H9 (cell line): ENCODE measurements around the gene CCDC60. TPM values are rescaled to one million over a fixed set of nuclear protein-coding genes. Genes with fewer than 3 reads are reported as not detected.

Experiments used
- DNase-seq: peaks from one replicate; pipeline ENCODE4 v3.0.0-alpha.2; 2017
- H2AFZ ChIP-seq: one replicate; pipeline ENCODE4 v1.6.1; 2013; ENCODE audit warnings: mild to moderate bottlenecking, low read length, control low read depth, moderate library complexity
- H2AK5ac ChIP-seq: 2 replicates; pipeline ENCODE4 v1.6.1; 2013; ENCODE audit warnings: low read length, control low read depth, mixed read lengths; ENCODE audit not compliant: insufficient read length
- H2BK120ac ChIP-seq: one replicate; pipeline ENCODE4 v1.6.1; 2013; ENCODE audit warnings: low read depth, mild to moderate bottlenecking, low read length, control low read depth, inconsistent platforms; ENCODE audit not compliant: poor library complexity, severe bottlenecking
- H2BK12ac ChIP-seq: 2 replicates; pipeline ENCODE4 v1.6.1; 2013; ENCODE audit warnings: low read length, control low read depth, mixed read lengths, low read depth; ENCODE audit not compliant: insufficient read length
- H2BK15ac ChIP-seq: 2 replicates; pipeline ENCODE4 v1.6.1; 2013; ENCODE audit warnings: low read depth, low read length, control low read depth
- H2BK20ac ChIP-seq: one replicate; pipeline ENCODE4 v1.6.1; 2013; ENCODE audit warnings: low read depth, mild to moderate bottlenecking, low read length, control low read depth, inconsistent platforms; ENCODE audit not compliant: poor library complexity, severe bottlenecking
- H2BK5ac ChIP-seq: 2 replicates; pipeline ENCODE4 v1.6.1; 2013; ENCODE audit warnings: low read length, control low read depth, mixed read lengths; ENCODE audit not compliant: insufficient read length
- H3K14ac ChIP-seq: 2 replicates; pipeline ENCODE4 v1.6.1; 2013; ENCODE audit warnings: low read length, control low read depth; ENCODE audit not compliant: insufficient read depth
- H3K18ac ChIP-seq: 2 replicates; pipeline ENCODE4 v1.6.1; 2013; ENCODE audit warnings: low read depth, mild to moderate bottlenecking, mixed read lengths, low read length, control low read depth; ENCODE audit not compliant: insufficient read length
- H3K23ac ChIP-seq: 2 replicates; pipeline ENCODE4 v1.6.1; 2013; ENCODE audit warnings: low read length, control low read depth, mixed read lengths, low read depth; ENCODE audit not compliant: insufficient read length
- H3K23me2 ChIP-seq: 2 replicates; pipeline ENCODE4 v1.6.1; 2013; ENCODE audit warnings: low read depth, mild to moderate bottlenecking, mixed read lengths, low read length, control low read depth; ENCODE audit not compliant: insufficient read length, poor library complexity, severe bottlenecking
- H3K27ac ChIP-seq: 2 replicates; pipeline ENCODE4 v1.5.1; 2013; ENCODE audit warnings: low read length, control low read depth, mixed read lengths, low read depth; ENCODE audit not compliant: insufficient read length
- H3K27me3 ChIP-seq: 2 replicates; pipeline ENCODE4 v1.6.1; 2013; ENCODE audit warnings: low read length, control low read depth, inconsistent platforms; ENCODE audit not compliant: insufficient read depth
- H3K4ac ChIP-seq: 2 replicates; pipeline ENCODE4 v1.6.1; 2013; ENCODE audit warnings: low read depth, mild to moderate bottlenecking, control low read depth, inconsistent platforms, low read length, moderate library complexity
- H3K4me1 ChIP-seq: 2 replicates; pipeline ENCODE4 v1.6.1; 2013; ENCODE audit warnings: low read length, control low read depth, inconsistent platforms; ENCODE audit not compliant: insufficient read depth
- H3K4me2 ChIP-seq: 2 replicates; pipeline ENCODE4 v1.6.1; 2013; ENCODE audit warnings: low read length, control low read depth, mixed read lengths; ENCODE audit not compliant: insufficient read length, insufficient read depth
- H3K56ac ChIP-seq: 2 replicates; pipeline ENCODE4 v1.6.1; 2013; ENCODE audit warnings: low read depth, mild to moderate bottlenecking, mixed read lengths, low read length, control low read depth; ENCODE audit not compliant: insufficient read length
- H3K79me1 ChIP-seq: 2 replicates; pipeline ENCODE4 v1.6.1; 2013; ENCODE audit warnings: low read depth, mild to moderate bottlenecking, moderate library complexity, low read length, control low read depth, inconsistent platforms; ENCODE audit not compliant: insufficient read depth, poor library complexity, severe bottlenecking
- H3K79me2 ChIP-seq: 2 replicates; pipeline ENCODE4 v1.6.1; 2013; ENCODE audit warnings: low read length, control low read depth, inconsistent platforms; ENCODE audit not compliant: insufficient read depth
- H3K9ac ChIP-seq: 2 replicates; pipeline ENCODE4 v1.6.1; 2013; ENCODE audit warnings: low read length, control low read depth, mixed read lengths; ENCODE audit not compliant: insufficient read length; ENCODE audit errors: extremely low read depth
- H3K9me3 ChIP-seq: one replicate; pipeline ENCODE4 v1.6.1; 2013; ENCODE audit warnings: low read depth, low read length, inconsistent platforms; ENCODE audit not compliant: control insufficient read depth
- H3T11ph ChIP-seq: one replicate; pipeline ENCODE4 v1.6.1; 2013; ENCODE audit warnings: mild to moderate bottlenecking, low read length, control low read depth, inconsistent platforms
- H4K20me1 ChIP-seq: one replicate; pipeline ENCODE4 v1.6.1; 2013; ENCODE audit not compliant: control insufficient read depth, insufficient read length, insufficient read depth
- H4K5ac ChIP-seq: 2 replicates; pipeline ENCODE4 v1.6.1; 2013; ENCODE audit warnings: low read depth, mild to moderate bottlenecking, mixed read lengths, low read length, control low read depth; ENCODE audit not compliant: insufficient read length
- H4K8ac ChIP-seq: replicated peaks from 2 replicates; pipeline ENCODE4 v1.6.1; 2013; ENCODE audit warnings: low read length, control low read depth, mixed read lengths, low read depth; ENCODE audit not compliant: insufficient read length
- H4K91ac ChIP-seq: 2 replicates; pipeline ENCODE4 v1.6.1; 2013; ENCODE audit warnings: low read depth, mild to moderate bottlenecking, moderate library complexity, mixed read lengths, low read length, control low read depth; ENCODE audit not compliant: insufficient read length
- H3K27ac Mint-ChIP-seq, 3 experiments: 2 replicates in 2 of 3; 3 replicates in 1 of 3; pipeline ENCODE4 v1.8.0; 2020 to 2021; ENCODE audit warnings: mixed read lengths in 3 of 3, mild to moderate bottlenecking in 1 of 3, moderate library complexity in 1 of 3
- H3K27me3 Mint-ChIP-seq: 2 replicates; pipeline ENCODE4 v1.8.0; 2021; ENCODE audit warnings: low read depth, mild to moderate bottlenecking, moderate library complexity, mixed read lengths
- H3K36me3 Mint-ChIP-seq, 3 experiments: 2 replicates in 2 of 3; 3 replicates in 1 of 3; pipeline ENCODE4 v1.8.0; 2020 to 2021; ENCODE audit warnings: low read depth in 3 of 3, mixed read lengths in 3 of 3; ENCODE audit not compliant: insufficient read depth in 1 of 3
- H3K4me1 Mint-ChIP-seq, 2 experiments: 2 replicates each; pipeline ENCODE4 v1.8.0; 2020; ENCODE audit warnings: mixed read lengths in 2 of 2
- H3K4me3 Mint-ChIP-seq, 2 experiments: 2 replicates in 1 of 2; 3 replicates in 1 of 2; pipeline ENCODE4 v1.8.0; 2020 to 2021; ENCODE audit warnings: mild to moderate bottlenecking in 2 of 2, mixed read lengths in 2 of 2, moderate library complexity in 1 of 2
- H3K9me3 Mint-ChIP-seq, 2 experiments: 2 replicates in 1 of 2; 3 replicates in 1 of 2; pipeline ENCODE4 v1.8.0; 2020; ENCODE audit warnings: mild to moderate bottlenecking in 2 of 2, mixed read lengths in 2 of 2, moderate library complexity in 1 of 2
- CTCF ChIP-seq: fragments of 200-600 bp; sonication (generic); conservative IDR thresholded peaks from 3 replicates; pipeline ENCODE4 v1.8.0; 2021; ENCODE audit warnings: antibody characterized with exemption, mild to moderate bottlenecking
- WGBS: extraction: QIAGEN DNeasy Blood & Tissue Kit; methylation state at CpG from one replicate; pipeline ENCODE4 v1.1.7; 2013; ENCODE audit warnings: missing lambda C conversion rate, low lambda C conversion rate, mixed read lengths; ENCODE audit not compliant: insufficient read length; ENCODE audit errors: extremely low coverage; 5-methylcytosine and 5-hydroxymethylcytosine counted together
- total RNA-seq: library from RNA; stranded (reverse); gene quantifications from 2 replicates; pipeline ENCODE4 v1.2.1, GENCODE V29; 2021

CCDC60 gene
- total RNA-seq, 1 experiment from 2014 or later = 0.44 TPM

- Histone ChIP-seq H2BK12ac (no peak overlapping the region), H3K79me1 (no peaks in the 10 kb centered on the region), H4K8ac (no peak overlapping the region), H4K20me1 (no peaks in the 10 kb centered on the region), H2BK120ac (no peak overlapping the region), H3K9me3 (peaks cover 5% of the 10 kb centered on the region), H3K23ac (no peak overlapping the region), H4K5ac (no peak overlapping the region), H4K91ac (no peak overlapping the region), H2AFZ (no peak overlapping the region), H2AK5ac (no peak overlapping the region), H3K18ac (no peak overlapping the region), H2BK20ac (no peak overlapping the region), H2BK15ac (no peak overlapping the region), H3T11ph (no peak overlapping the region), H3K23me2 (no peaks in the 10 kb centered on the region), H3K27ac (no peak overlapping the region), H3K79me2 (no peaks in the 10 kb centered on the region), H3K27me3 (no peaks in the 10 kb centered on the region), H2BK5ac (no peak overlapping the region), H3K56ac (no peak overlapping the region), H3K4me2 (no peak overlapping the region), H3K9ac (no peak overlapping the region), H3K14ac (no peak overlapping the region), H3K4me1 (no peaks in the 10 kb centered on the region), H3K4ac (no peak overlapping the region)
- Mint-ChIP-seq H3K27ac (peak overlapping the region in 1 of 3 experiments; percentile 36; a peak in 1 of 7 replicates), H3K36me3 (no peaks in the 10 kb centered on the region), H3K27me3 (peaks cover 4% of the 10 kb centered on the region; the same call in 1 of the 2 replicates), H3K4me1 (no peaks in the 10 kb centered on the region), H3K9me3 (peaks cover 0 to 3% of the 10 kb centered on the region in 2 experiments; a peak in 3 of 5 replicates), H3K4me3 (no peak overlapping the region)
- TF ChIP-seq CTCF = no peak
- DNase-seq = no peak
- no CpG with 5 or more reads among the region's 10 CpGs for WGBS
Observed at GRCh38 chr12:119479121-119479561, 144.6 kb downstream of the CCDC60 start.
